Cardiac fibroblast (primary cell): ENCODE data around the gene PCF11.
A peak's percentile ranks its signal among the peaks of the same experiment; 100 is the strongest.

Experiments used
- DNase-seq, 2 donors: peaks; one replicate each; pipeline versions ENCODE4 v3.0.0 to v3.0.0-alpha.2; 2010; ENCODE audit warnings: low read depth in 2 of 2
- H3K4me3 ChIP-seq, 2 donors: replicated peaks in 1 of 2; 1 replicate in 1 of 2; 2 replicates in 1 of 2; pipeline ENCODE4 v1.5.1; 2011; ENCODE audit warnings: low read depth in 2 of 2, low read length in 2 of 2, mild to moderate bottlenecking in 2 of 2, moderate library complexity in 1 of 2
- CTCF ChIP-seq: IDR thresholded peaks from one replicate; pipeline ENCODE4 v1.5.1; 2011; ENCODE audit warnings: low read depth, mild to moderate bottlenecking, low read length, inconsistent platforms

The PCF11 gene

DNA sequence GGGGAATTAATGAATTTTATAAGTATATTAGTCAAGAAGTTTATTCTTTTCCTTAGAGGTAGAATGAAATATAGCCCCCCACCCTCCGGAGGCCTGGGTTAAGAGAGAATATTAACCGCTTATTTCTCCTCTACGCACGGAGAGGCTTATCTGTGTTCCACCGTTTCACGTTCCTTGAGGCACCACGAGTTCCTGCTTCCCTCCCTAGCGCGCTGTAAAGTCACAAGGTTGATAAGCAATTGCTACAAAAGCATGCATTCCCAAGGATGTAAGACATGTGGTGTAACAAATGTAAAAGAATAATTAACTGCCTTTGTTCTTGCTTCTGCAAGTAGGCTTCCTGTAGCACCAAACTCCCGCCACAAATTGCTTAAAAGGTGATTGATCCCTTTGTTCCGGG is 35.1 kb downstream of the PCF11 start:
- H3K4me3 ChIP-seq = peak overlapping the region in 1 of 2 donors; percentile 78
- no peak for DNase-seq
- TF ChIP-seq CTCF = no peak

DNA sequence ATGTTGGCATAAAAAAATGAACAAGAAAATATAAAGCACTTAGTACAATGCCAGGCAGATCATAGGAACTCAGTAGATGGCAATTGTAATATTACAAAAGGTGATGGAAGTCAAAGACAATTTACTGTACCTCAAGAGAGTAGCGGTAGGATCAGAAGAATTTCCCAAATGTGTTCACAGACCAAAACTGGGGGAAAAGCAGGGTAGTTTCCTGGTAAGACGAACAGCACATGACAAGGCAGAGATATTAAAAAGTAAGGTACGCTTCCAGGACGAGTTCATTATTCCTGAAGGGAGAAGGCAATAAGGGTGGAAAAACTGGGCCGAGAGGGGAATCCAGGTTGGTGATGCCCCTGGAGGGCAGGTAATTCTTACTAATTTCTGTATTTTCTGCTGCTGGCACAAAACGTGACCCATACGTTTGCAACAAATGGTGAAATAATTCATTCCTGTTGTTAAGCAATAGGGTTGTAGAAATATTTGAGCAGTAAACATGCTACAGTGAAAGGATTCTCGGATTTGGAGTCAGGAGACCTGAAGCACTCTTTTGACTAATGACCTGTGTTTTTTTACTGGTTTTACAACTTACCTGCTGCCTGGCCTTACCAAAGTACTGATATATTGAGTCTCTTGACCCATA is 35.8 kb downstream of the PCF11 start:
- TF ChIP-seq CTCF = no peak
- peak; percentile 26 to 28 for DNase-seq
- peak overlapping the region; percentile 71 to 78 for H3K4me3 ChIP-seq

DNA sequence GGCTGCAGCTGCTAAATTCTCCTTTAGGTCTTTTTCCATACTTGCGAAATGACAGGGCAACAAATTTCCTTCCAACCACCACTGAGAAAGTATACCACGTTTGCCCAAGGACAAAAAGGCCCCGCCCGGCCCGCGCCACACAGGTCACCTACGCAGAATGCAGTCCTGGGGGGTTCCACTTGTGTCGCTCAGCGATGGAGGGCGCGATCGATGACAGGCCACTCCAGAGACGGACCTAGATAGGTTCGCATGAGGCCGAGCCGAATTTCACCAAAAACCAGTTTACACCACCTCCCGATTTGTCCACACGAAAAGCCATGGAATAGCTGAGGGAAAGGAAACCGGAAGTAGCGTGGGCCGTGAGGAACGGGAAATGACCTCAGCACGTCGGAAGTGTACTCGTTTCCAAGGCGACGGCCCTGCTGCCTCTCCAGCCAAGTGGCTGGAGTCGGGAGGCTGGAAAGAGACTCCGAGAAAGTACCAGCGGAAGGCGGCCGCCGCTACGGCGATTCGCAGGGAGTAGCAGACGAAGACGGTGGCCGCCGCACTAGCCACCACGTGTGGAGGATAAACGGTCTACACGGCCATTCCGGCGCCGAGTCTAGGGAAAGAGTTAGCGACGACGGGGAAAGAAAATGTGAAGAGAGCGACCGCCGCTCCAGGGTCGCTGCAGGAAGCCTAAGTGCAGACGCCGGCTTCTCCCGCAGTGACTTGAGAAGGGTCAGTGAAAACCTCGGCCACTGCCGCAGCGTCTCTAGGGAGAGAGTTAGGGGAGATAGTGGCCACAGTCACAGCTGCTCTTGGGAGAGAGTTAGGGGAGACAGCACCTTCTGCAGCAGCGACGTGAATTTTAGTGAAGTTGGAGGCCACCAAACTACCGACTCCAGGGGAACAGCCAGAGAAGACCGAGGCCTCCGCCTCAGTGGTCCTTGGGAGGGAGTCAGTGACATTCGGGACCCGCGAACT is 36.7 kb downstream of the PCF11 start, which contains the start of gene ANKRD42:
Gene ANKRD42, plus strand, starts transcription at position 398 of the 966 bp plus-strand sequence. CDS start 959 bp downstream, outside the sequence.
- peak; percentile 96 for DNase-seq
- no peak for TF ChIP-seq CTCF
- peak within 1 kb of the TSS; percentile 71 to 78 for H3K4me3 ChIP-seq

GRCh38 chr11:83194281-83195142 is 37.6 kb downstream of the PCF11 start:
- TF ChIP-seq CTCF = peak; percentile 8
- peak; percentile 82 for DNase-seq
- peak overlapping the region; percentile 71 to 78 for H3K4me3 ChIP-seq

DNA sequence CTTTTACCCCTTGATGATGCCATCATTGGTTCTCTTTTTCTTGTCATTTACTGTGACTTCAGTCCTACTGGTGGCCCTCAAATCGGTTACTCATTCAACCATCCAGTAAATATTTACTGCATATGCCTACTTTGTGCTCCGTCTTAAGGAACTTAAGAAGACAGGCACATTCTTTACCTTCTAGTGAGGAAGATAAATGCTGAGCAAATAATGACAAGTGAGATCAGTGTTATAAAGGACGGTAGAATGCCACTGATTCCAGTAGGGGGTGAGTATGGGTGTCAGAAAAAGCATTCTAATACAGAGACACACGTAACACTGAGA is 38.2 kb downstream of the PCF11 start:
- TF ChIP-seq CTCF = no peak
- H3K4me3 ChIP-seq = peak overlapping the region; percentile 71 to 78
- DNase-seq = no peak

DNA sequence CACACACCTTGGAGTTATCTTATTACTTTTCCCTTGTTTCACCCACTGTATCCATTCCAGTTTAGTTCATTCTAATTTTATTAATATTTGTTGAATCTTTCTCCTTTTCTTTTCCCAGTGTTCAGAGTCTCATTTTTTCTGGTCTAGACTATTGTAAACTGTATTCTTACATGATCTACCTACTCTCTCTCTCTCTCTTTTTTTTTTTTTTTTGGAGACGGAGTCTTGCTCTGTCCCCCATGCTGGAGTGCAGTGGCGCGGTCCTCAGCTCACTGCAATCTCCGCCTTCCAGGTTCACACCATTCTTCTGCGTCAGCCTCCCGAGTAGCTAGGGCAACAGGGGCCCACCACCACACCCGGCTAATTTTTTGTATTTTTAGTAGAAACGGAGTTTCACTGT is 38.7 kb downstream of the PCF11 start:
- no peak overlapping the region for H3K4me3 ChIP-seq
- DNase-seq = no peak
- TF ChIP-seq CTCF = no peak
